HG02623 (cell line): Measurements from ENCODE around the gene CAPS.

Experiments
- ATAC-seq: cut with Tn5 transposase; IDR thresholded peaks from one replicate; pipeline ENCODE4 v1.9.1; 2021; ENCODE audit warnings: moderate library complexity; ENCODE audit not compliant: unreplicated experiment

The CAPS gene

GRCh38 chr19:5932609-5933262 lies 18.7 kb downstream of the CAPS start:
- ATAC-seq = no peak

- no peak for ATAC-seq
Measured at GRCh38 chr19:5933391-5934068, 19.5 kb downstream of the CAPS start.

GRCh38 chr19:5934069-5934401 lies 20.0 kb downstream of the CAPS start:
- ATAC-seq = no peak

- ATAC-seq = no peak
Measured at GRCh38 chr19:5934774-5935472, 20.9 kb downstream of the CAPS start.

- no peak for ATAC-seq
Measured at GRCh38 chr19:5935473-5936291, 21.6 kb downstream of the CAPS start.

- no peak for ATAC-seq
Measured at GRCh38 chr19:5936292-5936592, 22.2 kb downstream of the CAPS start.

GRCh38 chr19:5937550-5937949 lies 23.5 kb downstream of the CAPS start:
- no peak for ATAC-seq

GRCh38 chr19:5940260-5941208 lies 26.5 kb downstream of the CAPS start:
- no peak for ATAC-seq

- ATAC-seq = no peak
Measured at GRCh38 chr19:5941673-5942072, 27.6 kb downstream of the CAPS start.

GRCh38 chr19:5943045-5943444 lies 29.0 kb downstream of the CAPS start:
- no peak for ATAC-seq

- no peak for ATAC-seq
Measured at GRCh38 chr19:5943623-5944022, 29.6 kb downstream of the CAPS start.

GRCh38 chr19:5947435-5947834 lies 33.4 kb downstream of the CAPS start:
- no peak for ATAC-seq

- ATAC-seq = no peak
Measured at GRCh38 chr19:5948752-5949564, 34.9 kb downstream of the CAPS start.

GRCh38 chr19:5949792-5950305 lies 35.8 kb downstream of the CAPS start:
- no peak for ATAC-seq

- no peak for ATAC-seq
Measured at GRCh38 chr19:5950741-5951140, 36.7 kb downstream of the CAPS start.

- no peak for ATAC-seq
Measured at GRCh38 chr19:5951338-5951861, 37.3 kb downstream of the CAPS start.

- ATAC-seq = no peak
Measured at GRCh38 chr19:5952193-5953029, 38.4 kb downstream of the CAPS start.

GRCh38 chr19:5953030-5953589 lies 39.1 kb downstream of the CAPS start:
- ATAC-seq = no peak
